ENCODE data around the gene ATAT1. TPM values are rescaled to one million over a fixed set of nuclear protein-coding genes. Genes with fewer than 3 reads are reported as not detected.
A peak's percentile ranks its signal among the peaks of the same experiment; 100 is the strongest.

The ATAT1 gene
- total and polyA plus RNA-seq, 10 of the 15 experiments (the other 5 are each of a cell fraction or from before 2014, with no cell fraction given): 1.1 to 14.2 (median 6.9) TPM

- H3K9ac ChIP-seq (ENCODE audit: control insufficient read depth, insufficient read depth, low read length): peak overlapping the region; percentile 75
- ChIA-PET POLR2A (interaction anchor here (0.9 to 9.5 kb wide), 3 partner anchors 37 to 71 kb away, joined by 3 to 200 read pairs (median 5); partner anchors contain the start of genes MDC1 and TUBB), CTCF (interaction anchor here (1.5 to 9.5 kb wide), 2 partner anchors 42 to 137 kb away, joined by 5 to 487 read pairs; partner anchors contain the start of genes MDC1 and TUBB), SMC1A (ENCODE audit: uncharacterized antibody, unreplicated experiment) (interaction anchor here (11.3 kb wide), 1 partner anchor 41 kb away, joined by 265 read pairs; the partner anchor contains the start of genes MDC1 and TUBB), RAD21 (ENCODE audit: unreplicated experiment) (interaction anchor here (1.3 to 14.2 kb wide), 4 partner anchors 37 to 151 kb away, joined by 3 to 232 read pairs (median 106); partner anchors contain the start of genes MDC1 and TUBB)
- H3K4me2 ChIP-seq (ENCODE audit: control insufficient read depth, insufficient read depth): peak overlapping the region; percentile 89
- peaks cover 12% of the 10 kb centered on the region for H3K4me1 ChIP-seq (ENCODE audit: control insufficient read depth, insufficient read depth, low read length)
- 0% methylated on average over 5 of the region's 7 CpGs for WGBS (ENCODE audit: insufficient coverage, insufficient replicate concordance, low lambda C conversion rate, missing lambda C conversion rate)
- ATAC-seq (no peak), DNase-seq (ENCODE audit: low read depth, low spot score) (no peak), FAIRE-seq (no peak)
- in situ Hi-C loops (cut with MboI) (loop anchor here (5.0 kb wide), 2 partner anchors 34 to 139 kb away; partner anchors contain the start of gene MDC1), intact Hi-C loops (cut with micrococcal nuclease; ENCODE audit: unreplicated experiment) (loop anchor here (5.0 kb wide), 2 partner anchors 144 to 194 kb away; no protein-coding TSS in a partner anchor)
- TSS peak; percentile 30 for BruUV-seq (replicated peaks)
- H3K27ac ChIP-seq (ENCODE audit: control insufficient read depth, insufficient read depth): peak overlapping the region; percentile 94
- 0 out of 2 replicates have a peak, but pooled peaks have one; percentile 1 for TF ChIP-seq POLR2AphosphoS5 (IDR thresholded peaks at IDR 0.05; ENCODE audit: low read length)
- peak; percentile 8; the same call in 1 of the 2 replicates for TF ChIP-seq SMAD5 (IDR thresholded peaks at IDR 0.05; ENCODE audit: low read depth)
- TF ChIP-seq BHLHE40 (IDR thresholded peaks at IDR 0.05; ENCODE audit: borderline replicate concordance in 1 of 2, low read depth in 2 of 2, low read length in 1 of 2): no peak
- peak; percentile 40 for TF ChIP-seq NR2F1 (conservative IDR thresholded peaks at IDR 0.05)
- no peak for TF ChIP-seq PAX5 (IDR thresholded peaks at IDR 0.05; ENCODE audit: borderline replicate concordance, low read depth, low read length)
- no peak for TF ChIP-seq ASH2L (IDR thresholded peaks at IDR 0.05; ENCODE audit: borderline replicate concordance, low read depth)
- H3K9me3 ChIP-seq (replicated peaks; ENCODE audit: control insufficient read depth, insufficient read depth, low read length): no peaks in the 10 kb centered on the region
- peak overlapping the region; percentile 100 for H3K4me3 ChIP-seq
- peaks cover 5% of the 10 kb centered on the region; the same call in 1 of the 2 replicates for H4K20me1 ChIP-seq (ENCODE audit: control insufficient read depth, insufficient read depth)
- H2AFZ ChIP-seq (ENCODE audit: control insufficient read depth, low read depth, low read length): no peak overlapping the region
- peaks cover 97% of the 10 kb centered on the region for H3K79me2 ChIP-seq (ENCODE audit: control insufficient read depth, insufficient read depth, low read length)
- H3K36me3 ChIP-seq (ENCODE audit: control insufficient read depth in 2 of 2, insufficient read depth in 2 of 2, low read length in 1 of 2): peaks cover 0 to 9% of the 10 kb centered on the region in 2 experiments; a peak in 3 of 4 replicates
- no peaks in the 10 kb centered on the region for H3K27me3 ChIP-seq (replicated peaks in 1 of 2; ENCODE audit: control insufficient read depth in 2 of 2, insufficient read depth in 2 of 2, low read length in 1 of 2)
These were observed 56.7 kb downstream of the ATAT1 start for GRCh38 chr6:30683183-30683979.

All from GM12878 (cell line).